ENCODE measurements around the gene AS3MT.

GRCh38 chr10:102878629-102879028 lies 9.4 kb downstream of the AS3MT start:
- no peak for TF ChIP-seq CTCF (IDR thresholded peaks at IDR 0.05; ENCODE audit: insufficient read depth, low read depth, low read length)
- no peak for TF ChIP-seq EZH2 (IDR thresholded peaks at IDR 0.05; ENCODE audit: insufficient read depth, low read length)

All from astrocyte (in vitro differentiated cells and primary cell).